SK-N-SH (cell line): ENCODE results near the gene SCN4B. TPM values are rescaled to one million over a fixed set of nuclear protein-coding genes. Genes with fewer than 3 reads are reported as not detected.

ENCODE experiments used
- CTCF ChIA-PET: fragments of 300-600, 350-600 bp; formaldehyde crosslinking; extraction: SDS; loops from one replicate; lab custom pipeline; 2021; lab: Yijun Ruan, JAX
- POLR2A ChIA-PET: fragments of 350-600 bp; sonication (Branson Sonifier 250); formaldehyde crosslinking; extraction: SDS; loops from one replicate; lab custom pipeline; 2020; ENCODE audit warnings: antibody characterized with exemption, inconsistent platforms; lab: Yijun Ruan, JAX
- DNase-seq: peaks from one replicate; pipeline ENCODE4 v3.0.0; 2012
- H2AFZ ChIP-seq: fragments of 200-600 bp; sonication (generic); 2 replicates; pipeline ENCODE4 v1.8.1; 2016; ENCODE audit warnings: antibody characterized with exemption, mild to moderate bottlenecking, low read depth
- H3F3A ChIP-seq: fragments of 200-600 bp; sonication (generic); replicated peaks from 2 replicates; pipeline ENCODE3; 2016; ENCODE audit warnings: antibody characterized with exemption, mild to moderate bottlenecking; ENCODE audit not compliant: insufficient read depth
- H3K27ac ChIP-seq, 2 experiments: fragments of 200-500 bp in 1 of 2; fragments of 200-600 bp in 1 of 2; sonication (Bioruptor generic) in 1 of 2; sonication (generic), shearing (Covaris generic) in 1 of 2; 2 replicates each; pipeline versions ENCODE4 v1.5.1 to v1.6.1; 2014 to 2016; ENCODE audit warnings: low read depth in 2 of 2, inconsistent platforms in 1 of 2, low read length in 1 of 2, mild to moderate bottlenecking in 1 of 2, mixed read lengths in 1 of 2
- H3K27me3 ChIP-seq: fragments of 200-600 bp; sonication (generic), shearing (Covaris generic); 2 replicates; pipeline ENCODE4 v1.6.1; 2016; ENCODE audit warnings: mixed run types; ENCODE audit not compliant: insufficient read depth
- H3K36me3 ChIP-seq, 2 experiments: fragments of 200-500 bp in 1 of 2; fragments of 200-600 bp in 1 of 2; sonication (Bioruptor generic) in 1 of 2; sonication (generic) in 1 of 2; replicated peaks in 1 of 2; 2 replicates each; pipeline versions ENCODE3 to v1.5.1; 2014 to 2016; ENCODE audit warnings: low read length in 1 of 2, mild to moderate bottlenecking in 1 of 2; ENCODE audit not compliant: insufficient read depth in 2 of 2, control insufficient read depth in 1 of 2
- H3K4me1 ChIP-seq, 2 experiments: fragments of 200-500 bp in 1 of 2; fragments of 200-600 bp in 1 of 2; sonication (Bioruptor generic) in 1 of 2; sonication (generic), shearing (Covaris generic) in 1 of 2; 2 replicates each; pipeline versions ENCODE4 v1.5.1 to v1.6.1; 2014 to 2016; ENCODE audit warnings: low read depth in 1 of 2, low read length in 1 of 2, mixed run types in 1 of 2; ENCODE audit not compliant: insufficient read depth in 2 of 2, control insufficient read depth in 1 of 2
- H3K4me2 ChIP-seq: fragments of 200-600 bp; sonication (generic), shearing (Covaris generic); 2 replicates; pipeline ENCODE4 v1.6.1; 2017; ENCODE audit warnings: mixed run types
- H3K4me3 ChIP-seq, 2 experiments: fragments of 200-500 bp in 1 of 2; fragments of 200-600 bp in 1 of 2; sonication (Bioruptor generic) in 1 of 2; sonication (generic), shearing (Covaris generic) in 1 of 2; 2 replicates each; pipeline versions ENCODE4 v1.5.1 to v1.8.1; 2014 to 2016; ENCODE audit warnings: low read depth in 2 of 2, inconsistent platforms in 1 of 2, low read length in 1 of 2, mild to moderate bottlenecking in 1 of 2, mixed read lengths in 1 of 2, moderate library complexity in 1 of 2
- H3K79me2 ChIP-seq: fragments of 200-600 bp; sonication (generic); 2 replicates; pipeline ENCODE4 v1.8.1; 2017; ENCODE audit warnings: mild to moderate bottlenecking; ENCODE audit not compliant: insufficient read depth
- H3K9ac ChIP-seq: fragments of 200-600 bp; sonication (generic); 2 replicates; pipeline ENCODE4 v1.6.1; 2017; ENCODE audit warnings: mixed run types
- H3K9me2 ChIP-seq: fragments of 200-600 bp; sonication (generic); 2 replicates; pipeline ENCODE4 v1.6.1; 2017; ENCODE audit warnings: mixed run types
- H3K9me3 ChIP-seq: fragments of 200-600 bp; sonication (generic); 2 replicates; pipeline ENCODE4 v1.6.1; 2017; ENCODE audit warnings: mixed run types, mild to moderate bottlenecking, moderate library complexity
- H4K20me1 ChIP-seq: fragments of 200-600 bp; sonication (generic); 2 replicates; pipeline ENCODE4 v1.6.1; 2017; ENCODE audit warnings: mild to moderate bottlenecking, mixed run types; ENCODE audit not compliant: insufficient read depth
- CHD2 ChIP-seq: fragments of 150-350 bp; IDR thresholded peaks from 2 replicates; pipeline ENCODE4 v1.6.1; 2018; ENCODE audit warnings: low read length; ENCODE audit not compliant: partially characterized antibody
- ELF1 ChIP-seq: IDR thresholded peaks from 2 replicates; pipeline ENCODE4 v1.4.0; 2012
- EZH2phosphoT487 ChIP-seq: fragments of 200-600 bp; sonication (generic); IDR thresholded peaks from 2 replicates; pipeline ENCODE4 v1.6.1; 2017; ENCODE audit warnings: low read depth, mixed run types, mild to moderate bottlenecking, antibody characterized with exemption, moderate library complexity, borderline replicate concordance
- FOSL2 ChIP-seq: IDR thresholded peaks from 2 replicates; pipeline ENCODE4 v1.4.0; 2012; ENCODE audit warnings: low read depth, mild to moderate bottlenecking, moderate library complexity, borderline replicate concordance
- FOXJ3 ChIP-seq: sonication (generic); formaldehyde crosslinking; IDR thresholded peaks from 2 replicates; pipeline ENCODE4 v1.5.1; 2020; ENCODE audit warnings: mild to moderate bottlenecking, missing genetic modification reagents
- FOXM1 ChIP-seq: IDR thresholded peaks from 2 replicates; pipeline ENCODE4 v1.4.0; 2012; ENCODE audit warnings: low read depth, mild to moderate bottlenecking
- GABPA ChIP-seq: IDR thresholded peaks from 2 replicates; pipeline ENCODE4 v1.4.0; 2012; ENCODE audit warnings: low read depth, mild to moderate bottlenecking
- IRF3 ChIP-seq: fragments of 150-350 bp; IDR thresholded peaks from 2 replicates; pipeline ENCODE4 v1.6.1; 2016; ENCODE audit warnings: mild to moderate bottlenecking, low read depth, low read length
- JUND ChIP-seq: IDR thresholded peaks from 2 replicates; pipeline ENCODE4 v1.4.0; 2012
- MAX ChIP-seq: IDR thresholded peaks from 2 replicates; pipeline ENCODE4 v1.4.0; 2012; ENCODE audit warnings: low read depth
- MEF2A ChIP-seq: IDR thresholded peaks from 2 replicates; pipeline ENCODE4 v1.4.0; 2012; ENCODE audit warnings: low read depth, borderline replicate concordance
- MXI1 ChIP-seq: IDR thresholded peaks from 2 replicates; pipeline ENCODE4 v1.6.1; 2012; ENCODE audit warnings: mild to moderate bottlenecking, low read depth, low read length, improper control_type of control experiment
- NRF1 ChIP-seq: IDR thresholded peaks from 2 replicates; pipeline ENCODE4 v1.6.1; 2012; ENCODE audit warnings: low read depth, mild to moderate bottlenecking, low read length
- PBX3 ChIP-seq: IDR thresholded peaks from 2 replicates; pipeline ENCODE4; 2012
- POLR2AphosphoS5 ChIP-seq: IDR thresholded peaks from 2 replicates; pipeline ENCODE4 v1.6.1; 2012; ENCODE audit warnings: low read depth, low read length
- RXRA ChIP-seq: IDR thresholded peaks from 2 replicates; pipeline ENCODE4 v1.4.0; 2012; ENCODE audit warnings: low read depth, mild to moderate bottlenecking, borderline replicate concordance
- SMC3 ChIP-seq: IDR thresholded peaks from 2 replicates; pipeline ENCODE4 v1.6.1; 2012; ENCODE audit warnings: low read depth, low read length, improper control_type of control experiment
- TAF1 ChIP-seq: IDR thresholded peaks from 2 replicates; pipeline ENCODE4 v1.6.1; 2012; ENCODE audit warnings: low read depth, mild to moderate bottlenecking, low read length, moderate library complexity, borderline replicate concordance
- TCF12 ChIP-seq: IDR thresholded peaks from 2 replicates; pipeline ENCODE4 v1.4.0; 2012
- USF1 ChIP-seq: IDR thresholded peaks from 2 replicates; pipeline ENCODE4 v1.4.0; 2012; ENCODE audit warnings: low read depth, borderline replicate concordance
- USF2 ChIP-seq: fragments of 150-350 bp; IDR thresholded peaks from 2 replicates; pipeline ENCODE4 v1.6.1; 2017; ENCODE audit warnings: antibody characterized with exemption, low read length, low read depth, borderline replicate concordance
- YY1 ChIP-seq: IDR thresholded peaks from 2 replicates; pipeline ENCODE4 v1.4.0; 2012; ENCODE audit warnings: low read depth, mild to moderate bottlenecking
- WGBS: methylation state at CpG from one replicate; pipeline ENCODE4 v1.1.6; 2017; ENCODE audit warnings: low lambda C conversion rate; 5-methylcytosine and 5-hydroxymethylcytosine counted together
- polyA plus RNA-seq, 3 experiments: library from polyadenylated mRNA; depleted of rRNA; stranded (reverse); fragments of >200 nt; gene quantifications; 2 replicates each; pipeline ENCODE4 v1.2.3, GENCODE V29; 2012

SCN4B gene
- polyA plus RNA-seq, 1 of the 3 experiments (the other 2 are of a cell fraction): 1.2 TPM

- Histone ChIP-seq H3F3A (no peaks in the 10 kb centered on the region), H3K27me3 (no peaks in the 10 kb centered on the region), H3K4me1 (no peaks in the 10 kb centered on the region), H3K4me2 (no peak overlapping the region), H3K36me3 (no peaks in the 10 kb centered on the region), H3K9me3 (no peaks in the 10 kb centered on the region), H3K79me2 (no peaks in the 10 kb centered on the region), H3K9ac (no peak overlapping the region), H3K9me2 (no peaks in the 10 kb centered on the region), H3K4me3 (no peak overlapping the region), H3K27ac (no peak overlapping the region), H4K20me1 (no peaks in the 10 kb centered on the region), H2AFZ (no peak overlapping the region)
- POLR2A ChIA-PET: interaction anchor here (0.6 kb wide), 1 partner anchor 18 kb away, joined by 3 read pairs; no protein-coding TSS in a partner anchor
- CTCF ChIA-PET: interaction anchor here (2.1 kb wide), 1 partner anchor 59 kb away, joined by 6 read pairs; no protein-coding TSS in a partner anchor
- WGBS: 49% methylated on average over 11 of the region's 11 CpGs
- TF ChIP-seq JUND: no peak
- TF ChIP-seq RXRA: no peak
- TF ChIP-seq NRF1: no peak
- no peak for TF ChIP-seq MEF2A
- TF ChIP-seq PBX3: no peak
- no peak for TF ChIP-seq FOXJ3
- TF ChIP-seq ELF1: no peak
- no peak for TF ChIP-seq IRF3
- TF ChIP-seq USF2: no peak
- TF ChIP-seq CHD2: no peak
- TF ChIP-seq FOSL2: no peak
- no peak for TF ChIP-seq SMC3
- no peak for TF ChIP-seq POLR2AphosphoS5
- DNase-seq: no peak
These were observed 39.8 kb downstream of the SCN4B start for GRCh38 chr11:118112711-118113430.

GRCh38 chr11:118111744-118112035, 40.9 kb downstream of the SCN4B start:
- Histone ChIP-seq H3K4me2 (no peak overlapping the region), H3K79me2 (no peaks in the 10 kb centered on the region), H3K9me3 (no peaks in the 10 kb centered on the region), H3K27me3 (no peaks in the 10 kb centered on the region), H3K4me1 (no peaks in the 10 kb centered on the region), H3K9ac (no peak overlapping the region), H4K20me1 (no peaks in the 10 kb centered on the region), H2AFZ (no peak overlapping the region), H3K27ac (no peak overlapping the region), H3K4me3 (no peak overlapping the region), H3F3A (no peaks in the 10 kb centered on the region), H3K9me2 (no peaks in the 10 kb centered on the region), H3K36me3 (no peaks in the 10 kb centered on the region)
- POLR2A ChIA-PET: no interaction called here
- CTCF ChIA-PET: no interaction called here
- DNase-seq: no peak
- 36% methylated on average over 2 of the region's 6 CpGs for WGBS
- no peak for TF ChIP-seq USF1
- no peak for TF ChIP-seq NRF1
- TF ChIP-seq JUND: no peak
- no peak for TF ChIP-seq TCF12
- TF ChIP-seq MEF2A: no peak
- TF ChIP-seq YY1: no peak
- TF ChIP-seq EZH2phosphoT487: no peak
- no peak for TF ChIP-seq MAX
- TF ChIP-seq GABPA: no peak
- TF ChIP-seq MXI1: no peak
- TF ChIP-seq USF2: no peak
- no peak for TF ChIP-seq FOXM1
- TF ChIP-seq TAF1: no peak
- TF ChIP-seq SMC3: no peak
